Measurements from ENCODE around the gene DEPDC5. TPM values are rescaled to one million over a fixed set of nuclear protein-coding genes. Genes with fewer than 3 reads are reported as not detected.
"Not testable (repeated sequence)": the region's sequence is repeated elsewhere in the genome, so short reads cannot be mapped to it uniquely, and the experiment has no call there.

DEPDC5 gene
- 10 to 100 TPM in 6 of 10 donors, 1 to 10 TPM in 4; 7.0 to 12.1 (median 10.3) TPM for polyA plus RNA-seq (ENCODE audit: insufficient read length in 10 of 10)
- long read RNA-seq, donor 1, result 0 reads
- long read RNA-seq, donor 2, result 0 reads
- long read RNA-seq, donor 3, result 0 reads
- long read RNA-seq, donor 4, result 0 reads
- long read RNA-seq, donor 5, result 0 reads
- long read RNA-seq, donor 6, result 0 reads
- long read RNA-seq, donor 7, result 0 reads
- long read RNA-seq, donor 8, partial matches to known transcripts, result 0 of 1 reads
- long read RNA-seq, donor 8, other reads (novel, unspliced or antisense), result 0 of 1 reads
- long read RNA-seq, donor 9, result 0 reads

- DNase-seq, result peak; percentile 97 to 99 (median 97)
Observed at GRCh38 chr22:31753634-31754501, at the start of gene DEPDC5. TSS of gene DEPDC5 (plus strand) at chr22:31754019. CDS start at chr22:31754922, 903 bp downstream.

GRCh38 chr22:31707519-31707918, 46.3 kb upstream of the DEPDC5 start:
- DNase-seq, result no peak

GRCh38 chr22:31711226-31711625, 42.6 kb upstream of the DEPDC5 start:
- DNase-seq, result not testable (repeated sequence)

- no peak for DNase-seq
Observed at GRCh38 chr22:31715147-31715778, 38.6 kb upstream of the DEPDC5 start.

GRCh38 chr22:31719850-31720471, 33.9 kb upstream of the DEPDC5 start:
- no peak for DNase-seq

- no peak for DNase-seq
Observed at GRCh38 chr22:31723723-31724122, 30.1 kb upstream of the DEPDC5 start.

- no peak for DNase-seq
Observed at GRCh38 chr22:31726692-31727091, 27.1 kb upstream of the DEPDC5 start.

- DNase-seq, result no peak
Observed at GRCh38 chr22:31728857-31729256, 25.0 kb upstream of the DEPDC5 start.

- no peak for DNase-seq
Observed at GRCh38 chr22:31730344-31730711, 23.5 kb upstream of the DEPDC5 start.

GRCh38 chr22:31732089-31732829, 21.6 kb upstream of the DEPDC5 start:
- DNase-seq, result no peak

- no peak for DNase-seq
Observed at GRCh38 chr22:31733580-31734079, 20.2 kb upstream of the DEPDC5 start.

GRCh38 chr22:31734512-31734911, 19.3 kb upstream of the DEPDC5 start:
- DNase-seq, result peak in 1 of 3 donors; percentile 50

GRCh38 chr22:31736458-31736857, 17.4 kb upstream of the DEPDC5 start:
- no peak for DNase-seq

GRCh38 chr22:31737932-31738331, 15.9 kb upstream of the DEPDC5 start:
- DNase-seq, result no peak

GRCh38 chr22:31738566-31738965, 15.3 kb upstream of the DEPDC5 start:
- DNase-seq, result no peak

GRCh38 chr22:31739795-31740201, 14.0 kb upstream of the DEPDC5 start:
- no peak for DNase-seq

- DNase-seq, result not testable (repeated sequence)
Observed at GRCh38 chr22:31740314-31740713, 13.5 kb upstream of the DEPDC5 start.

- DNase-seq, result no peak
Observed at GRCh38 chr22:31742115-31742514, 11.7 kb upstream of the DEPDC5 start.

GRCh38 chr22:31742682-31743081, 11.1 kb upstream of the DEPDC5 start:
- DNase-seq, result no peak

- no peak for DNase-seq
Observed at GRCh38 chr22:31743871-31744270, 9.9 kb upstream of the DEPDC5 start.

- no peak for DNase-seq
Observed at GRCh38 chr22:31747441-31747840, 6.4 kb upstream of the DEPDC5 start.
